G401 (cell line): ENCODE data around the gene RGL4. TPM values are rescaled to one million over a fixed set of nuclear protein-coding genes. Genes with fewer than 3 reads are reported as not detected.
A peak's percentile ranks its signal among the peaks of the same experiment; 100 is the strongest.

Experiments used
- DNase-seq: peaks from one replicate; pipeline ENCODE4 v3.0.0-alpha.2; 2015; ENCODE audit warnings: low spot score
- in situ Hi-C: cut with HindIII; loops from 2 replicates; pipeline ENCODE4 v1.10.0; 2016; ENCODE audit warnings: low sequenced_read_pairs, mixed read lengths
- total RNA-seq: library from RNA; depleted of rRNA; stranded (reverse); fragments of >200 nt; shearing (Covaris generic); gene quantifications from 2 replicates; pipeline ENCODE4 v1.2.3, GENCODE V29; 2014

RGL4 gene
- total RNA-seq, 1 experiment from 2014 or later: not detected

DNA sequence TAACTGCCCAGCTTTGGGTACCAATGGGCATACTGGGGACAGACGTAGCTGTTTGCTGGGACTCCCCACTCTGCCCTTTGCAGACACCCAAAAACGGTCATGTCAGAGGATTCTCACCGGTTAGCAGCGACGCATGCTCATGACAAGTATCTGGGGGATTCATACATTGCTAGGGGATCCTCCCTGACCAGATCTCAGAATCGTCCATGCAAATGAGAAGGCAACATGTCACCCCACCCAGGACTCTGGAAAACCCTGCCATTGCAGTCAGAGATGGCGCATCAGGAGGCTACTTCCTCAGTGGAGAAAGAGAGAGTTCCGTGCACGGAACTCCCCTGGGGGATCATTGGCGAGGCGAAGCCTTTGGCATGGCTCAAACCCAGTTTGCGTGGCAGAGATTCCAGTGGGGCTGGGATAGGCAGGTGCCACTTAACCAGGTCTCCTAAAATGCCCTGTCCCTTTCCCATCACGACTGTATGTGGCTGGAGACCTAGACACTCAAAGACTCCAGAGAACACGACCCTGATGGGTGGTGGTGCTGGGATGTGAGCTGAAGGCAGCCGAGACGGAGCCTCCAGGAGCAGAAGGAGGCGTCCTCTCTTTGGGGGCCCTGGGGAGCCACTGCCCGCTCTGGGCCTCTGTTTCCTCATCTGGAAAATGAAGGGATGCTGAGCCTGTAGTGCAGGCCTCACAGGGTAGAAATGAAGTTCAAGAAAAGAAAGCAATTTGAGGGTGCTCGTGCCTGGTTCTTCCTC is 4.9 kb downstream of the RGL4 start:
- DNase-seq: no peak
- in situ Hi-C loops: no loop called here

DNA sequence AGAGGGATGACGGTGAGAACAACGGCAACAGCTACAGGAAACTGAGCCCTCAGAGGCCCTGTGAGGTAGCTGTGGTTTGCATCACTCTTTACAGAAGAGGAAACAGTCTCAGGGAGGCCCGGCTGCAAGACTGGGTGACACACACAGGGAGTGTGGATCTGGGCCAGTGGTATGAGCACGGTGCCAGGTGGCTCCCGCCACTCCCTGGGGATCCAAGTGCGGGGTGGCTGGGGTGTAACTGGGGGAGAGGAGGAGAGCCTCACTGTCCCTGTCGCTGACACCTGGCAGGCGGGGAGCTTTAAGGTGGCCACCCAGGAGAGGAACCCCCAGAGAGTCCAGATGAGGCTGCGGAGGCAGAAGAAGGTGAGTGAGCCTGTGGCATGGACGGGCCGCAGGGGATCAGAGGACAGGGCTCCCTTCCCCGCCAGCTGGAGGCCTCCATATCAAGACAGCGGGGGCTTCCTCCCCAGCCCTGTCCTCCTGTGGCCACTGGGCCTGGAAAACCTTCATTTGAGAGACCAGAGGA is 5.6 kb downstream of the RGL4 start:
- DNase-seq: no peak
- in situ Hi-C loops: no loop called here

DNA sequence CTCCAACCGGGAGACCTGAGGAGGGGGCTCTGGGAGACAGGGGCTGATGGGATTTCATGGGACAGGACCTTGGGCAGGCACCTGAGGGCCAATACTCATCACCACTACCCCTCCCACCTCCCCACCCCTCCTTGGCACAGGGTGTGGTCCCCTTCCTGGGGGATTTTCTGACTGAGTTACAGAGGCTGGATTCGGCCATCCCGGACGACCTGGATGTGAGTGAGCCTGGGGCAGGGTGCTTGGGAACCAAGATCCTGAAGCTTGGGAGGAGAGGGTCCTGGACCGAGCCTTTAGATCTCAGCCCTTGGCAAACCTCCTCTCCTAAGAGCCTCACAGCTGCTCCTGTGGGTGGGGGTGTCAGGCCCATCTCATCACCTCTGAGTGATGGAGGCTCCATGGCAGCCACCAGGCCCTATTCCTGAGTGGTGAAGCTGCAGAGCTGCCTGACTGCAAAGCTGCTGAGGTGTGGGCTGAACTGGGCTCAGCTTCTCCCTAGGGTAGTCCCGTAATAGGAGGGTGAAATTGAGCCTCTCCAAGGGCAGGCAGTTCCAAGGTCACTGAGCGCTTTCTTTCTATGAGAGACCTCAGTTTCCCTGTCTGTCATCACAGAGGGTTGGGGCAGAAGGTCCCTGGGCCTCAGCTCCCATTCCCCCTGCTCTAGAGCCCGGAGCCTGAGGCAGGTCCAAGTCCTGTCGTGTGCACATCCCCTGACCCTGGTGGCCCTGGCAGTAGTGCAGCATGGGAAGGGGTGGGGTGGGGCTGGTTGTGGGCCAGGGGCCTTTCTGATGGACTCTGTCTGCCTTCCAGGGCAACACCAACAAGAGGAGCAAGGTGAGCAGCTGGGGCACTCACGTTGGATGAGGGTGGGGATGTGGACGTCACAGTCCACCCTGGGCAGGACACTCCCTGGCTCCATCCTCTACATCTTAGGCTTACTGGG is 6.5 kb downstream of the RGL4 start:
- in situ Hi-C loops: no loop called here
- DNase-seq: no peak

DNA sequence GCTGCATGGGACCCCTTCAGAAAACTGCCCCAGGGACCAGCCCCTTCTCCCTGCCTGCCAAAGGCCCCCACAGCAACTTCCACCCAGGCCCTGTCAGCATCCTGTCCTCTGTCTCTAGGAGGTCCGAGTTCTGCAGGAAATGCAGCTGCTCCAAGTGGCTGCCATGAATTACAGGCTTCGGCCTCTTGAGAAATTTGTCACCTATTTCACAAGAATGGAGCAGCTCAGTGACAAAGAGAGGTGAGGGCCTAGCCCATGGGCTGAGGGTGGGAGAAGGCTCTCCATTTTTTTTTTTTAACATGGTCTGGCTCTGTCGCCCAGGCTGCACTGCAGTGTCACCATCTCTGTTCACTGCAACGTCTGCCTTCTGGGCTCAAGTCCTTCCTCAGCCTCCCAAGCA is 7.3 kb downstream of the RGL4 start:
- DNase-seq: no peak
- in situ Hi-C loops: no loop called here

DNA sequence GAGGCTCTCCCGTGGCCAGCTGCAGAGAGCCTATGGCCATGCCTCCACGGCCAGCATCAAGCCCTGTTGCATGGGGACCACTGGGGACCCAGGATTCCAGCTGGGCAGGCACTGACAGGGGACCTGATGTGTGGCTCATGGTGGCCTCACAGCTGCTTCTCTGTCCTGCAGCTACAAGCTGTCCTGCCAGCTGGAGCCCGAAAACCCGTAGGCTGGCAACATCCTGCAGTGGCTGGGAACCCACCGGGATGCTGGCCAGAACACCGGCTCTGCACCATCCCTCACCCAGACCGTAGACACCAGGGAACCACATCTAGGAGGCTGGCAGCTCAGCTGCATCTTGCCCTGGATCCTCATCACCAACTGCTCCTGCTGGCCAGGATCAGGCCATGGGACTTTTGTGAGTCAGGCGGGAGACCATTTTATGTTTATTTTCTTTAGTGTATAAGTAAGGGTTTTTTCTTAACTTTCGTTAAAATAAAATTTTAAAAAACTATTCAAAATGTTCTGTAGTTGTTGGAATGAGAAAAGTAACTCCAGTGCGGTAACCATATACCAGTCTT is 7.9 kb downstream of the RGL4 start:
- in situ Hi-C loops: no loop called here
- DNase-seq: no peak

DNA sequence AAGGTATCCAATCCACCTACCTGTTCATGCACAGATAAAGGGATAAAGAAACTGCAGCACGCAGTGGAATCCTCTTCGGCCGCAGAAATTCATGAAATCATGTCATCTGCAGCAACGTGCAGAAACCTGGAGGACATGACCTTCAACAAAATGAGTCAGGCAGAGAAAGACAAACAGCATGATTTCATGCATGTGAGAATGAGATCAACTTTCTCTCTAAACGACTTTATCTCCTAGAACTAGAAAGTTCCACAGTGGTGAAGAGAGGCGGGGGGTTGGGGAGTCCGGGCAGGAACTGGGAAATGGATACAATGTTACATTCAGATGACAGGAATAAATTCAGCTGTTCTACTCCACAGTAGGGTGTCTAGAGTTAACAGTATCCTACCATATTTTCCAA is 9.9 kb downstream of the RGL4 start:
- no peak for DNase-seq
- in situ Hi-C loops: no loop called here

DNA sequence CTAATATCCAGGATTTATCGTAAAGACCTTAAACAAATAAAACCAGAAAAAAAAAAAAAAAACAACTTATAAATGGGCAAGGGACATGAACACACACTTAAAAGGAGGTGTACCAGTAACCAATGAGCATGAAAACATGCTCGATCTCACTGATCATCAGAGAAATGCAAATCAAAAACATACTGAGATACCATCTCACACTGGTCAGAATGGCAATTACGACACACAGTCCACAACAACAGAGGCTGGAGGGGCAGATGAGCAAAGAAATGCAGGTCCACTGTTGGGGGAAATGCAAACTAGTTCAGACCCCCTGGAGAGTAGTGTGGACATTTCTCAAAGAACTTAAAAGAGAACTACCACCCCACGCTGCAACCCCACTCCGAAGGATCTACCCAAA is 13.2 kb downstream of the RGL4 start:
- no peak for DNase-seq
- in situ Hi-C loops: no loop called here

DNA sequence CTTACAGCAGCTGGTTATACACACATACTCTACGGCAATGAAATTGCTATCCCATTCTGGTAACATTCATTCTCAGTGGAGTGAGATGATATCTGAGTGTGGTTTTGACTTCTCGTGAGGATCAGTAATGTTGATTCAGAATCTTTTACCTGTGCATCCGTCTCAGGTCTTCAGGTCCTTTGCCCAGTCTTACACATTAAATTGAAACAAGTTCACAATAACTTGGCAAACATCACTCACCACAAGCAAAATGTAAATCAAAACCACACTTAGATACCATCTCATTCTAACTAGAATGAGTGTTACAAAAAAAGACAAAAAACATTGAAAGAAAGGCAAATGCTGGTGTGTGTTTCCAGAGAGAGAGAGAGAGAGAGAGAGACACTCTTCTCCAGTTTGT is 14.0 kb downstream of the RGL4 start:
- in situ Hi-C loops: no loop called here

DNA sequence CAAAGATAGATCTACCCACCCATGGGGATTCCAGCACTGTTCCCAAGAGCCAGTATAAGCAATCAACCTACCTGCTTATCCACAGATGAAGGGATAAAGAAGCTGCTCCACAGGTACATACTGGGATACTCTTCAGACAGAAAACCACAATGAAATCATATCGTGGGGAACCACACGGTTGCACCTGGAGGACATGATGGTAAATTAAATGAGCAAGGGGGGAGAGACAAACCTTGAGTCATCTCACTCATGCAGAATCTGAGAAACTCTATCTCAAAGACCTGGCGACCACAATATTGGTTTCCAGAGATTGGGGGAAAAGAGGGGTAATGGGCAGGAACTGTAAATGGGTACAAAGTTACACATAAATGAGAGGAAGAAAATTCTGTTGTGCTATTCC is 14.5 kb downstream of the RGL4 start:
- in situ Hi-C loops: no loop called here
- no peak for DNase-seq

More for the DNA sequence above, 14.0 kb downstream of the RGL4 start:
- DNase-seq: no peak

DNA sequence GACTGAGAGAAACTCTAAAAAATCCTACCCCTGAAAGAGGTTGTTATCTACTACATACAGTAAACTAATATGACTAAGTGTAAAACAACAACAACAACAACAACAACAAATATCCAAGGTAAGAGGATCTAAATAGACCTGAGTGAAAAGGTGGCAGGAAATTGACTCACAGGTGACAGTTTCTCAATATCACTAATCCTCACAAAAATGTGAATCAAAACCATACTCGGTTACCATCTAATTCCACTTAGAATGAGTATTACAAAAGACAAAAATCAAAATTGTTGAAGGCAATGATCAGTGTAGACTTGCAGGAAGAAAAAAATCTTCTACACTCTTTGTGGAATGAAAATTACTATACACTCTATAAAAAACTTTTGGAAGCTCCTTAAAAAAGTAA is 17.5 kb downstream of the RGL4 start:
- DNase-seq: no peak
- in situ Hi-C loops: no loop called here

DNA sequence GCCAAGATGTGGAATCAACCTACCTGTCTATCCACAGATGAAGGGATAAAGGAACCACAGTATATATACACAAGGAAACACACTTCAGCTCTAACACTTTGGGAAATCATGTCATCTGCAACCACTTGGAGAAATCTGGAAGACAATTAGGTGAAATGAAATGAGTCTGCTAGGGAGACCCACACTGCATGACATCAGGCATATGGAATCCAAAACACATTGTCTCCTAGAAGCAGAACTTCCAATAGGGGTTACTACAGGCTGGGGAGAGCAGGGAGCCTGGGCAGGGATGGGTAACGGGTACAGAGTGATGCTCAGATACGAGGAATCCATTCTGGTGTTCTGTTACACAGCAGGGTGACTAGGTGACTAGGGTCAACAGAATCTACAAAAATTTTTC is 18.3 kb downstream of the RGL4 start:
- in situ Hi-C loops: no loop called here
- no peak for DNase-seq

DNA sequence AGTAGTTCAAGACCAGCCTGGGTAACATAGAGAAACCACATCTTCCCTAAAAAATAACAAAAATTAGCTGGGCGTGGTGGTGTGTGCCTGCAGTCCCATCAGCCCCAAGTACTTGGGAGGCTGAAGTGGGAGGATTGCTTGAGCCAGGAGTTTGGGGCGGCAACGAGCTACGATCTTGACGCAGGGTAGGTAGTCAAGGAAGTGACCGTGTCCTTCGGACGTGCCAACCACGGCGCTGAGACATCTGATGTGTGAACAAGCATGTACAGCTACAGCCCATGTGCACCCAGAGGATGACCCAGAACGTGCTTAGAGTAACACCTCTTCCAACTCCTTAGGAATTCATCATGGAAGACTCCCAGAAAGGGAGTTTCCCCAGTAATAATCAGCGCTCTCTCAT is 21.4 kb downstream of the RGL4 start:
- in situ Hi-C loops: no loop called here
- DNase-seq: no peak

DNA sequence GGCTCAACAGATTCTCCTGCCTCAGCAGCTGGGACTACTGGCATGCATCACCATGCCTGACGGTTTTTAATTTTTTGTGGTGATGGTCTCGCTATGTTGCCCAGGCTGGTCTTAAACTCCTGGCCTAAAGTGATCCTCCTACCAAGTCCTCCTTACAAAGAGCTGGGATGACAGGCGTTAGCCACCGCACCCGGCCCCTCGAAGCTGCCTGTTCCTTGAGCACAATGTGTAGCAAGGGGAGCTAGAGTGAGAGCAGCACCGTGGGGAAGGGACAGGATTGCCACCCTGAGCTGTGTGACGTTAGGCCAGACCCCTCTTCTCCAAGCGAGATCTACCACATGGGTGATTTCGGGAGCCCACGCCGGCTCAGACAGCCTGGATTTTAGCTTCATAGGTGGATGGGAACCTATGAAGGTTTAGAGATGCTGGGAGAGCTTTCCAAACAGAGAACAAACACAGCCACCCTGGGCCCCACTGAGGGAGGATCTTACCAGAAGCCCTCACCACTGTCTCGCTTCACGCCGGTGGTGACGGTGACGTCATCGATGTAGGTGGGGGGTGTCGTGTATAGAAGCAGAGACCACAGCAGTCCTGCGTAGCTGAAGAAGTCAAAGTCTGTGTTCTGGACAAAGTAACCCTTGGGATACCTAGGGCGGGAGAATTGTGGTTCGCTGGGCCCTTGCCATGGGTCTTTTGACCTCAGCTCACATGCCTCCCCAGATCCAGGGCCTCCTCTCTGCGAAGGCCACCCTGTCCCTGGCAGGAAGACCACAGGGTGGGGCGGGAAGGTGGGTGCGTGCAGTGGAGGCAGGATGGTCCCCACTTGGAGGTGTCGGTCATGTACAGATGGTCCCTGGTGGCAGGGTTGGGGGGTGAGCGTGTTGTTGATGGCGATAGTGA is 23.1 kb downstream of the RGL4 start:
- in situ Hi-C loops: no loop called here
- no peak for DNase-seq

DNA sequence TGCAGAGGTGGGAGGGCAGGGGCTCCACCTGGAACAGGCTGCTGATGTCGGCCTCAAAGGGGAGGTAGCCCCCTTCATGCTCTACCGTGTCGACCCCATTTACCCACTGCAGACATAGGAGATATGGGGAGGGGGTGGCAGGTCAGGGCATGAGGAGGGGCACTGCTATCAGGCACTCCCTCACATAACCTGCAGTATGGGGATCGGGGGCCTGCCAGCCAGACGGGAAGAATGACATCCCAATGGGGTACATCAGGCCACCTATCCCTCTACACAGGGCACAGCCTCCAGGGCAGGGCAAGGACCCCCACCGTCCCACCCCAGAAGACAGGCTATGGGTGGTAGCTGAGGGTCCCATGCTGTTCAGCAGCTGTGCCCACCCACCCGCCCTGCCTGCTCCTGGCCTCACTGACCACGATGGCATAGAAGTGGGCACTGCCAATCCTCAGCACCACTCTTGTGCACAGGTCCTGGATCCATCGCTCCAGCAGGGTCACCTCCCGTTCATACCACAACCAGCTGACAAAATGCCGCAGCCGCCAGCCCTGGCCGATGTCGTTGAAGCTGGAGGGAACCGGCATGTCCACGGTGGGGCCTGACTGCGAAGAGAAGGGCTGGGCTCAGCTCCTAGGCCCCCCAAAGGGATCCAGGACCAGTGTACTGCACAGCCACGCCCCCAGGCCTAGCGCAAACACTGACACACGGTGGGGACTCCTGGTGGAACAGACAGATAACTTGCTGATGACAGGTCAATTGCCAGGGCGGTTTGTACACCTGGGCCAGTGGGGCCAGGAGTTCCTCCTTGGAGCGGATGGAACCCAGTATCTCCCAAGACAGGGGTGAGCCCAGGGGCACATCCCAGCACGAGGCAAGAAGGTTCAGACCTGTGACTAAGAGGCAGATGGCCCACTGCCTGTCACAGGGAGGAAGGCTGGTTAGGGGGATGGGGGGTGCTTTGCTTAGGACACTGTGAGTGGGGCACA is 24.1 kb downstream of the RGL4 start:
- DNase-seq: no peak
- in situ Hi-C loops: no loop called here

DNA sequence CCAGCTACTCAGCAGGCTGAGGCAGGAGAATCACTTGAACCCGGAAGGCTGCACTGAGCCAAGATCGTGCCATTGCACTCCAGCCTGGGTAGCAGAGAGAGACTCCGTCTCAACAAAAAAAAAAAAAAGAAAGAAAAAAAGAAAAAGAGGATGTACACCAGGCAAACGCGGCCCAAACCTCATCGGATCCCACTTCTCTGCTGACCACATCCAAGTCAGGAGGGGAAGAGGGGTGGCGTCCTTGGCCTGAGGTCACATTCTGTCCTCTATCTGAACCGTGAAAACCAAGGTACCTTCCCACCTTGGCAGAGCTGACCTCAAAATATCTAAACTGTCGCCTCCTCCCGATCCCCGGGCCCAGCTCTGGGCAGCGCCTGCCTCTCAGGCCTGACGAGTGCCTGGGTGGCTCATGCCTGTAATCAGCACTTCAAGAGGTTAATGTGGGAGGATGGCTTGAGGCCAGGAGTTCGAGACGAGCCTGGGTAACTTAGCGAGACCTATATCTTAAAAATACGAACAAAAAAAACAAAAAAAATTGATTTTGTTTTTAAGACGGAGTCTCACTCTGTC is 25.1 kb downstream of the RGL4 start:
- DNase-seq: no peak
- in situ Hi-C loops: no loop called here

DNA sequence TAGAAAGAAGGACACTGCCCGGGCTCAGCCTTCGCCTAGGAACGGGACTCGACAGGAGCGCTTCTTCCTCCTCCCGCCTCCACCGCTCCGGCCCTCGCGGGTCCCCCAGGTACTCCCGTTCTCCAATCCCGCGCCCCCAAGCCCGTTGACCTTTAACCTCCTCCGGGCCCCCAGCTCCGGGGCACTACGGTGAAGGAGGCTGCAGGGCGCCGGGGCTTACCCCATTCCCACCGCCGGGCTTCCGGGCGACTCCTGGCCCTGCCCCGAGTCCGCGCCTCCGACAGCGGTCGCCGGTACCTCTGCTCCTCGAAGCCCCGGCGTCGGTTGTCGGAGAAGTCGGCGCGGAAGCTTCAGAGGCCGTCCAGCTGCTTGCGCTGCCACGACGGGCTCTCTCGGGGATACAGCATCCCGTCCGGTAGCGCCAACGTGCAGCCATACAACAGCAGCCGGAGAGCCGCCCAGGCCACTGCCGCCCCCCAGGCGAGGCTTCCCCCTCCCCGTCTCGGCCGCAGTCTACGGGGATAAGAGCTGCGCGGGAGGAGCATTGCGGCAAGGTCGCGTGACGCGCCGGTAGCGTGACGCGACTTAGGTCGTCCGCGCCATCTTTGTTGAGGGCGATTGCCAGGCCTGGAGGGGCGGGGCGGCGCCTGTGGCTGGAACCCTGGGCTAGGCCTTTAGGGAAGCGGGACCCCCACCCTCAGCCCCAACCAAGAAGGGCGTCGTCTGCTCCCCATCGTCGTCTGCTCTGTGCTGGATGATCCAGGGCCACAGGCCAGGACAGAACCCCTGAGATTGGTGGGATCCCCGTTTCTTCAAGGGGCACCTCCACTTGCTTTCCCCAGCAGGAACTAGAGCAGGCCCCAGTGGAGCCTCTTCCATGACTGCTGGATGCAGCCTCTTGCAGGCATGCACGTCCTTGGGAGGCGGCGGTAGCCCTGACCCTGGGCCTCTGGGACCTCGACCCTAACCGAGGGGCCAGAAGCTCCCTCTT is 26.3 kb downstream of the RGL4 start:
- in situ Hi-C loops: no loop called here
- DNase-seq: peak; percentile 89
